DND-41 (cell line): ENCODE data around the gene NME4.

Experiments
- CTCF ChIP-seq: IDR thresholded peaks from 2 replicates; pipeline ENCODE4 v1.5.1; 2012; ENCODE audit warnings: borderline replicate concordance, low read length, moderate library complexity, mild to moderate bottlenecking; ENCODE audit not compliant: poor library complexity, severe bottlenecking; ENCODE audit errors: extremely low read depth
- EZH2 ChIP-seq: IDR thresholded peaks from 3 replicates; pipeline ENCODE4 v1.6.1; 2012; ENCODE audit warnings: borderline replicate concordance, low read depth, mild to moderate bottlenecking, moderate library complexity, low read length, inconsistent platforms; ENCODE audit not compliant: severe bottlenecking

- TF ChIP-seq CTCF, result no peak
- TF ChIP-seq EZH2, result no peak
Observed at GRCh38 chr16:424623-425081, 27.7 kb downstream of the NME4 start.
